ENCODE data around the gene MYL12B. TPM values are rescaled to one million over a fixed set of nuclear protein-coding genes. Genes with fewer than 3 reads are reported as not detected.

Gene MYL12B
- total and polyA plus RNA-seq, 2 donors (not counting 3 experiments of a cell fraction or from before 2014, with no cell fraction given) = 634 to 724 TPM

DNA sequence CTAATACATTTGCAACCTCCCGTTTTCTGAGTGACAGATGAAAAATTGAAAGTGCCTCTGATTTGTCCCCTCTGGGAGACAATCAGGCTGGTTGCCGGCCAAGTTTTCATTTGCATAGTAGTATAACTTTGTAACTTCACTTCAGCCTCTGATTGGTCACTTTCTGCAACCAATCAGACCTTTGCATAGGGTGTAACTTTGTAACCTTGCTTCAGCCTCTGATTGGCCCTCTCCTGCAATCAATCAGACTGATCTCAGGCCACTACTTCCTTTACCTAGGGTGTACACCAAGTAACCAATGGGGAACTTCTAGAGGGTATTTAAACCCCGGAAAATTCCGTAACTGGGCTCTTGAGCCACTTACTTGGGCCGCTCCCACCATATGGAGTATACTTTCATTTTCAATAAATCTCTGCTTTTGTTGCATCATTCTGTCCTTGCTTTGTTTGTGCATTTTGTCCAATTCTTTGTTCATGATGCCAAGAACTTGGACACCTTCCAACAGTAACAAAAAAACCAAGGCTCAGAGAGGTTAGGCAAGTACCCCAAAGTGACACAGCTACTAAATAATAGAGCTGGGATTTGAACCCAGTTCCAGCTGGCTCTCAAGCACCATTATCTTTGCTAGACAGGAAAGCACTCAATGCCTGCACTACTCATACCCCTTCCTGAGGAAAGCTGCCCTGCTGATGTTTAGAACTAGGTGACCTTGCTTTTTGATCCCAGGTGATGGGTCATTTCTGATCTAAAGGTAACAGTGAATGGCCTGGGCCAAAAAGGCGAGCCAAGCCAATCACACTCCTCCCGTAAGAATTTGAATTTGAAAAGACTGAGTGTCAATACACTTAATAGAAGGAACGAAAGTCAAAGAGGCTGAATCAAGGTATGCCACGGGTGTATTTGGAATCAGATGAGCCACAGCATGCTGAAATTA is 31.3 kb upstream of the MYL12B start:
- no peak overlapping the region for H2AFZ ChIP-seq (ENCODE audit: low read depth, low read length)
- H3K9me1 ChIP-seq (replicated peaks; ENCODE audit: control insufficient read depth, extremely low read depth, insufficient read depth, low read length) = no peaks in the 10 kb centered on the region
- H4K20me1 ChIP-seq (replicated peaks; ENCODE audit: control insufficient read depth, extremely low read depth, insufficient read depth, low read length) = no peaks in the 10 kb centered on the region
- DNase-seq (ENCODE audit: low read depth, low spot score) = no peak
- H3K4me2 ChIP-seq (ENCODE audit: insufficient read depth, low read length) = no peak overlapping the region
- dilution Hi-C loops (cut with MboI; ENCODE audit: extremely low pct_ligation_motif_present, low sequenced_read_pairs) = no loop called here
- intact Hi-C loops (cut with micrococcal nuclease) = no loop called here
- no peak overlapping the region for H3K27ac ChIP-seq (ENCODE audit: insufficient read depth, low read depth, low read length)
- no peaks in the 10 kb centered on the region for H3K36me3 ChIP-seq (ENCODE audit: control insufficient read depth in 2 of 2, extremely low read depth in 1 of 2, insufficient read depth in 2 of 2, low read length in 2 of 2)
- no peak overlapping the region for H3K9ac ChIP-seq (replicated peaks; ENCODE audit: extremely low read depth, insufficient read depth, low read length)
- TF ChIP-seq GATA2 (IDR thresholded peaks at IDR 0.05; ENCODE audit: insufficient read depth, insufficient read length, low read depth, low read length) (no peak), FOS (IDR thresholded peaks at IDR 0.05; ENCODE audit: borderline replicate concordance, insufficient read depth, low read length) (no peak), POLR2AphosphoS5 (IDR thresholded peaks at IDR 0.05; ENCODE audit: insufficient read depth, low read depth, low read length) (no peak), EZH2 (IDR thresholded peaks at IDR 0.05; ENCODE audit: borderline replicate concordance, low read depth, low read length, severe bottlenecking) (no peak), JUN (IDR thresholded peaks at IDR 0.05; ENCODE audit: borderline replicate concordance, insufficient read depth, insufficient read length, low read depth) (no peak), MYC (IDR thresholded peaks at IDR 0.05; ENCODE audit: low read depth, low read length) (no peak), POLR2A (IDR thresholded peaks at IDR 0.05; ENCODE audit: low read depth, low read length) (no peak)
- TF ChIP-seq, protein P1, sequence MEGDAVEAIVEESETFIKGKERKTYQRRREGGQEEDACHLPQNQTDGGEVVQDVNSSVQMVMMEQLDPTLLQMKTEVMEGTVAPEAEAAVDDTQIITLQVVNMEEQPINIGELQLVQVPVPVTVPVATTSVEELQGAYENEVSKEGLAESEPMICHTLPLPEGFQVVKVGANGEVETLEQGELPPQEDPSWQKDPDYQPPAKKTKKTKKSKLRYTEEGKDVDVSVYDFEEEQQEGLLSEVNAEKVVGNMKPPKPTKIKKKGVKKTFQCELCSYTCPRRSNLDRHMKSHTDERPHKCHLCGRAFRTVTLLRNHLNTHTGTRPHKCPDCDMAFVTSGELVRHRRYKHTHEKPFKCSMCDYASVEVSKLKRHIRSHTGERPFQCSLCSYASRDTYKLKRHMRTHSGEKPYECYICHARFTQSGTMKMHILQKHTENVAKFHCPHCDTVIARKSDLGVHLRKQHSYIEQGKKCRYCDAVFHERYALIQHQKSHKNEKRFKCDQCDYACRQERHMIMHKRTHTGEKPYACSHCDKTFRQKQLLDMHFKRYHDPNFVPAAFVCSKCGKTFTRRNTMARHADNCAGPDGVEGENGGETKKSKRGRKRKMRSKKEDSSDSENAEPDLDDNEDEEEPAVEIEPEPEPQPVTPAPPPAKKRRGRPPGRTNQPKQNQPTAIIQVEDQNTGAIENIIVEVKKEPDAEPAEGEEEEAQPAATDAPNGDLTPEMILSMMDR (IDR thresholded peaks at IDR 0.05; ENCODE audit: extremely low read depth in 1 of 2, insufficient read depth in 1 of 2, low read depth in 1 of 2, low read length in 2 of 2) = no peak
- TF ChIP-seq, protein P2, sequence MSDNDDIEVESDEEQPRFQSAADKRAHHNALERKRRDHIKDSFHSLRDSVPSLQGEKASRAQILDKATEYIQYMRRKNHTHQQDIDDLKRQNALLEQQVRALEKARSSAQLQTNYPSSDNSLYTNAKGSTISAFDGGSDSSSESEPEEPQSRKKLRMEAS (IDR thresholded peaks at IDR 0.05; ENCODE audit: insufficient read depth, insufficient read length) = no peak
- POLR2A ChIA-PET = no interaction called here
- H3K4me1 ChIP-seq (ENCODE audit: control insufficient read depth, extremely low read depth, insufficient read depth, low read length) = no peaks in the 10 kb centered on the region
- H3K4me3 ChIP-seq (replicated peaks in 1 of 3; ENCODE audit: insufficient read depth in 1 of 3, low read depth in 1 of 3, low read length in 3 of 3) = no peak overlapping the region
- no peaks in the 10 kb centered on the region for H3K79me2 ChIP-seq (ENCODE audit: control insufficient read depth, insufficient read depth, low read length)
- no peaks in the 10 kb centered on the region for H3K27me3 ChIP-seq (ENCODE audit: control insufficient read depth in 2 of 2, insufficient read depth in 2 of 2, low read length in 2 of 2)
- FAIRE-seq = no peak
- H3K9me3 ChIP-seq (replicated peaks; ENCODE audit: control insufficient read depth, insufficient read depth, low read length) = no peaks in the 10 kb centered on the region
- BruUV-seq (replicated peaks) = no TSS peak
- CTCF ChIA-PET = interaction anchor here (1.0 to 1.6 kb wide), 3 partner anchors 8 to 35 kb away, joined by 3 to 4 read pairs (median 4); no protein-coding TSS in a partner anchor

All from endothelial cell of umbilical vein (primary cell).